KBM-7 (cell line): Measurements from ENCODE around the gene ABLIM3.

Experiments used
- DNase-seq: peaks from one replicate; pipeline ENCODE4 v3.0.0-alpha.2; 2015
- in situ Hi-C: fragments of 300-500 bp; cut with MboI; formaldehyde crosslinking; loops from 2 replicates; pipeline ENCODE4 v1.14.3; 2020; ENCODE audit warnings: low sequenced_read_pairs, low pct_unique_long_range_greater_than_20kb, mixed read lengths

The ABLIM3 gene

GRCh38 chr5:149229298-149229937, 88.1 kb downstream of the ABLIM3 start:
- in situ Hi-C loops = no loop called here
- DNase-seq = no peak

GRCh38 chr5:149235841-149236240, 94.5 kb downstream of the ABLIM3 start:
- no peak for DNase-seq
- in situ Hi-C loops = no loop called here

GRCh38 chr5:149237662-149238061, 96.4 kb downstream of the ABLIM3 start:
- in situ Hi-C loops = no loop called here
- no peak for DNase-seq

- in situ Hi-C loops = no loop called here
- DNase-seq = no peak
These were observed 97.2 kb downstream of the ABLIM3 start for GRCh38 chr5:149238540-149238939.

GRCh38 chr5:149239917-149240316, 98.6 kb downstream of the ABLIM3 start:
- in situ Hi-C loops = no loop called here
- DNase-seq = no peak

GRCh38 chr5:149240354-149240998, 99.2 kb downstream of the ABLIM3 start:
- in situ Hi-C loops = no loop called here

GRCh38 chr5:149242339-149242738, 101.0 kb downstream of the ABLIM3 start:
- DNase-seq = no peak
- in situ Hi-C loops = no loop called here

More at GRCh38 chr5:149240354-149240998, 99.2 kb downstream of the ABLIM3 start:
- DNase-seq = peak; percentile 86

GRCh38 chr5:149246906-149247305, 105.6 kb downstream of the ABLIM3 start:
- no peak for DNase-seq
- in situ Hi-C loops = no loop called here

GRCh38 chr5:149247726-149248125, 106.4 kb downstream of the ABLIM3 start:
- DNase-seq = no peak
- in situ Hi-C loops = no loop called here

- in situ Hi-C loops = loop anchor here (25.0 kb wide), 1 partner anchor 514 kb away; no protein-coding TSS in a partner anchor
- DNase-seq = no peak
These were observed 110.3 kb downstream of the ABLIM3 start for GRCh38 chr5:149251546-149251945.

GRCh38 chr5:149254506-149254905, 113.2 kb downstream of the ABLIM3 start:
- no peak for DNase-seq

GRCh38 chr5:149256451-149256850, 115.2 kb downstream of the ABLIM3 start:
- in situ Hi-C loops = loop anchor here (25.0 kb wide), 1 partner anchor 519 kb away; no protein-coding TSS in a partner anchor

More at GRCh38 chr5:149254506-149254905, 113.2 kb downstream of the ABLIM3 start:
- in situ Hi-C loops = loop anchor here (25.0 kb wide), 1 partner anchor 517 kb away; no protein-coding TSS in a partner anchor

GRCh38 chr5:149257131-149257530, 115.8 kb downstream of the ABLIM3 start:
- DNase-seq = no peak
- in situ Hi-C loops = loop anchor here (25.0 kb wide), 1 partner anchor 520 kb away; no protein-coding TSS in a partner anchor

More at GRCh38 chr5:149256451-149256850, 115.2 kb downstream of the ABLIM3 start:
- no peak for DNase-seq

- in situ Hi-C loops = loop anchor here (25.0 kb wide), 1 partner anchor 521 kb away; no protein-coding TSS in a partner anchor
These were observed 116.8 kb downstream of the ABLIM3 start for GRCh38 chr5:149257889-149258705.

GRCh38 chr5:149260761-149261160, 119.5 kb downstream of the ABLIM3 start:
- no peak for DNase-seq
- in situ Hi-C loops = loop anchor here (25.0 kb wide), 1 partner anchor 523 kb away; no protein-coding TSS in a partner anchor

More at GRCh38 chr5:149257889-149258705, 116.8 kb downstream of the ABLIM3 start:
- no peak for DNase-seq

- in situ Hi-C loops = loop anchor here (25.0 kb wide), 1 partner anchor 524 kb away; no protein-coding TSS in a partner anchor
These were observed 120.0 kb downstream of the ABLIM3 start for GRCh38 chr5:149261246-149261645.

GRCh38 chr5:149262315-149262714, 121.0 kb downstream of the ABLIM3 start:
- no peak for DNase-seq
- in situ Hi-C loops = loop anchor here (25.0 kb wide), 1 partner anchor 525 kb away; no protein-coding TSS in a partner anchor

More at GRCh38 chr5:149261246-149261645, 120.0 kb downstream of the ABLIM3 start:
- DNase-seq = no peak

GRCh38 chr5:149264439-149265067, 123.3 kb downstream of the ABLIM3 start:
- in situ Hi-C loops = loop anchor here (25.0 kb wide), 1 partner anchor 527 kb away; no protein-coding TSS in a partner anchor
- DNase-seq = no peak

GRCh38 chr5:149265068-149265465, 123.8 kb downstream of the ABLIM3 start:
- in situ Hi-C loops = loop anchor here (25.0 kb wide), 1 partner anchor 528 kb away; no protein-coding TSS in a partner anchor
- no peak for DNase-seq
